Upper lobe of left lung (tissue), 6 donors: Measurements from ENCODE around the gene ACO1. TPM values are rescaled to one million over a fixed set of nuclear protein-coding genes. Genes with fewer than 3 reads are reported as not detected.

Source experiments
- ATAC-seq, 2 donors: fragments of 200-7000 bp; cut with Tn5 transposase; one replicate each; pipeline ENCODE4 v1.9.1; 2022; ENCODE audit warnings: mild to moderate bottlenecking in 2 of 2, moderate library complexity in 2 of 2; ENCODE audit not compliant: low FRiP score in 2 of 2
- DNase-seq, 2 donors: peaks; one replicate each; pipeline ENCODE4 v3.0.0-alpha.2; 2019 to 2020
- H3K27ac ChIP-seq, 4 donors: fragments of 200-600 bp; sonication (generic); one replicate each; pipeline ENCODE4 v1.5.1; 2016 to 2019
- H3K27me3 ChIP-seq, 4 donors: fragments of 200-600 bp; sonication (generic); one replicate each; pipeline ENCODE4 v1.5.1; 2017 to 2019
- H3K36me3 ChIP-seq, 4 donors: fragments of 200-600 bp; sonication (generic); one replicate each; pipeline ENCODE4 v1.5.1; 2016 to 2019
- H3K4me1 ChIP-seq, 4 donors: fragments of 200-600 bp; sonication (generic); one replicate each; pipeline ENCODE4 v1.5.1; 2018 to 2019
- H3K4me3 ChIP-seq, 4 donors: fragments of 200-600 bp; sonication (generic); one replicate each; pipeline ENCODE4 v1.5.1; 2017 to 2019; ENCODE audit warnings: mild to moderate bottlenecking in 2 of 4, moderate library complexity in 1 of 4
- H3K9me3 ChIP-seq, 4 donors: fragments of 200-600 bp; sonication (generic); one replicate each; pipeline ENCODE4 v1.5.1; 2018 to 2019
- EP300 ChIP-seq, 4 donors: sonication (generic); formaldehyde crosslinking; IDR thresholded peaks; one replicate each; pipeline ENCODE4 v1.5.1; 2017; ENCODE audit warnings: antibody characterized with exemption in 4 of 4, control low read depth in 2 of 4
- POLR2A ChIP-seq, 4 donors: fragments of 450-650 bp; IDR thresholded peaks; one replicate each; pipeline ENCODE4 v1.5.1; 2016 to 2017; ENCODE audit warnings: antibody characterized with exemption in 4 of 4, mild to moderate bottlenecking in 2 of 4
- POLR2AphosphoS5 ChIP-seq, 2 donors: sonication (generic); formaldehyde crosslinking; IDR thresholded peaks; one replicate each; pipeline ENCODE4 v1.5.1; 2017; ENCODE audit warnings: antibody characterized with exemption in 2 of 2
- WGBS, 2 donors: methylation state at CpG; one replicate each; pipeline ENCODE4 v1.1.5; 2017 to 2018; 5-methylcytosine and 5-hydroxymethylcytosine counted together
- total RNA-seq, 6 donors: library from RNA; depleted of rRNA in 4 of 6; stranded (reverse); fragments of >200 nt in 4 of 6; gene quantifications; one replicate each; pipeline versions ENCODE4 v1.1.0 to v1.2.1, GENCODE V29; 2016 to 2021
- TF ChIP-seq, protein P1 (sequence below), 6 experiments: fragments of 450-650 bp in 4 of 6; fragments of 200-600 bp in 2 of 6; sonication (generic) in 2 of 6; IDR thresholded peaks; one replicate each; pipeline ENCODE4 v1.5.1; 2016 to 2019; ENCODE audit warnings: antibody characterized with exemption in 6 of 6
- donor health status: DM: no; HTN: no; CAD: no; lungs with moderate emphysema.
- donor health status: DM: no; HTN: yes; CAD: no; lungs with severe emphysema.

Gene ACO1
- total RNA-seq, 6 donors from 2014 or later: 12.4 to 33.0 (median 29.1) TPM

DNA sequence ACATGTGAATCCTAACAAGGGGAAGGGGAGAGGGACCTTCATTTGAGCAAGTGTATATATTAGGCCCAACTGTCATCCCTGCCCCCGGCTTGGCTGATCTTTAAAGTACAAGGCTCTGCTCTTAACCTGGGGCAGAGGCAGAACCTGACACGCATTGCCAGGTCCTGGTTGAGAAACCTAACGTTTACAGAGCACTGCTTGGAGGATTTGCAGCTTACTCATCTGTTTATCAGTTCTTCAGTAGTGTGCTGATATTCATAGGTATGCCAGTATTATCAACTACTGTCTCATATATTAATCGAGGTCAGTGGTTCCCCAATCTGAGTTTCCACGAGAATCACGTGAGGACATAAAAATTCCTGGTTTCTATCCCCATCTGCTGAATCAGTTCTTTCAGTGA, 50.4 kb downstream of the ACO1 start:
- no peak for ATAC-seq
- TF ChIP-seq, protein P1, sequence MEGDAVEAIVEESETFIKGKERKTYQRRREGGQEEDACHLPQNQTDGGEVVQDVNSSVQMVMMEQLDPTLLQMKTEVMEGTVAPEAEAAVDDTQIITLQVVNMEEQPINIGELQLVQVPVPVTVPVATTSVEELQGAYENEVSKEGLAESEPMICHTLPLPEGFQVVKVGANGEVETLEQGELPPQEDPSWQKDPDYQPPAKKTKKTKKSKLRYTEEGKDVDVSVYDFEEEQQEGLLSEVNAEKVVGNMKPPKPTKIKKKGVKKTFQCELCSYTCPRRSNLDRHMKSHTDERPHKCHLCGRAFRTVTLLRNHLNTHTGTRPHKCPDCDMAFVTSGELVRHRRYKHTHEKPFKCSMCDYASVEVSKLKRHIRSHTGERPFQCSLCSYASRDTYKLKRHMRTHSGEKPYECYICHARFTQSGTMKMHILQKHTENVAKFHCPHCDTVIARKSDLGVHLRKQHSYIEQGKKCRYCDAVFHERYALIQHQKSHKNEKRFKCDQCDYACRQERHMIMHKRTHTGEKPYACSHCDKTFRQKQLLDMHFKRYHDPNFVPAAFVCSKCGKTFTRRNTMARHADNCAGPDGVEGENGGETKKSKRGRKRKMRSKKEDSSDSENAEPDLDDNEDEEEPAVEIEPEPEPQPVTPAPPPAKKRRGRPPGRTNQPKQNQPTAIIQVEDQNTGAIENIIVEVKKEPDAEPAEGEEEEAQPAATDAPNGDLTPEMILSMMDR (IDR thresholded peaks at IDR 0.05): no peak
- no peak for TF ChIP-seq EP300 (IDR thresholded peaks at IDR 0.05)
- no peak overlapping the region for H3K27ac ChIP-seq
- no peaks in the 10 kb centered on the region for H3K9me3 ChIP-seq
- no peak for DNase-seq
- H3K4me1 ChIP-seq: no peaks in the 10 kb centered on the region
- peaks cover 9 to 96% (median 40%) of the 10 kb centered on the region in 4 donors for H3K36me3 ChIP-seq
- H3K4me3 ChIP-seq: no peak overlapping the region
- 85 to 89% methylated on average over 6 of the region's 6 CpGs for WGBS, 2 donors
- H3K27me3 ChIP-seq: no peaks in the 10 kb centered on the region

DNA sequence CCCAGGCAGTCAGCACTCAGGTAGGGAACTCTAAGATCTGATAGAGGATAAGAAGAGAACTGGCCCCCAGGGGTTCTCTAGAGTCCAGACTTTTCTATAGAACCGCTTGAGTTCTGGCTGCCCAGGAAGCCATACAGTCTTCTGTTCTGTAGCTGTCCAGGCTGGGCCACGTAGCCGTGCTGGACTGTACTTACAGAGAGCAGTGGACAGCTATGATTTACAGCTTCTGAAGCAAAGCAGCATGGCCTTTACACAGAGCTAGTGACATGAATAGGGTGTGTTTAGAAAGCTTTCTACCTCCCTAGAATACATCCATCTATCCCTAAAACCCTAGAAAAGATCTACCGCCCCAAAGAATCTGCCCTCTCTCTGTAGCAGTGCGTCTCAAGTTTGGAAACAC, 57.2 kb downstream of the ACO1 start:
- Histone ChIP-seq H3K4me3 (no peak overlapping the region), H3K36me3 (peaks cover 0 to 79% (median 25%) of the 10 kb centered on the region in 4 donors), H3K27me3 (no peaks in the 10 kb centered on the region), H3K27ac (no peak overlapping the region), H3K4me1 (no peaks in the 10 kb centered on the region), H3K9me3 (no peaks in the 10 kb centered on the region)
- ATAC-seq (no peak), DNase-seq (no peak)
- WGBS, 2 donors: 84 to 88% methylated on average over 5 of the region's 5 CpGs
- no peak for TF ChIP-seq EP300 (IDR thresholded peaks at IDR 0.05)
- TF ChIP-seq POLR2A (IDR thresholded peaks at IDR 0.05): no peak
- no peak for TF ChIP-seq POLR2AphosphoS5 (IDR thresholded peaks at IDR 0.05)
- TF ChIP-seq, protein P1 (IDR thresholded peaks at IDR 0.05): no peak

DNA sequence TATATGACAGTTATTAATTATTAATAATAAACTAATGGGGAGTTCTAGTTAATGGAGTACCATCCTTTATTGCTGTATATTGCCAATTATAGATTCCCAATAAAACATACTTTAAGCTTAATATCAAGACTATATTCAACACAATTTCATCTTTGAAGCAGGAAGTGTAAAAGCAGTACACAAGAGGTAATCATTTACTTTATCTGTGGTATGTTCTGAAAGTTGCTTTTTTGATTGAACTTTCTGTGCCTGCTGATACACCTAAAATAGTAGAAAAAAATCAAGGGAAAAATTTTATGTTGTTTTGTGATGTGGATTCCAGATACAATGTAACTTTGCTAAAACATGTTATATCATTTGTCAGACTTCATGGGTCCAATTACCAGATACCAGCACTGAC, 58.0 kb downstream of the ACO1 start:
- H3K27ac ChIP-seq: no peak overlapping the region
- H3K36me3 ChIP-seq: peaks cover 0 to 79% (median 23%) of the 10 kb centered on the region in 4 donors
- H3K4me1 ChIP-seq: no peaks in the 10 kb centered on the region
- no peak for DNase-seq
- TF ChIP-seq POLR2AphosphoS5 (IDR thresholded peaks at IDR 0.05) (no peak), EP300 (IDR thresholded peaks at IDR 0.05) (no peak), POLR2A (IDR thresholded peaks at IDR 0.05) (no peak)
- TF ChIP-seq, protein P1 (IDR thresholded peaks at IDR 0.05): no peak
- H3K9me3 ChIP-seq: no peaks in the 10 kb centered on the region
- no peak for ATAC-seq
- H3K4me3 ChIP-seq: no peak overlapping the region
- no peaks in the 10 kb centered on the region for H3K27me3 ChIP-seq

DNA sequence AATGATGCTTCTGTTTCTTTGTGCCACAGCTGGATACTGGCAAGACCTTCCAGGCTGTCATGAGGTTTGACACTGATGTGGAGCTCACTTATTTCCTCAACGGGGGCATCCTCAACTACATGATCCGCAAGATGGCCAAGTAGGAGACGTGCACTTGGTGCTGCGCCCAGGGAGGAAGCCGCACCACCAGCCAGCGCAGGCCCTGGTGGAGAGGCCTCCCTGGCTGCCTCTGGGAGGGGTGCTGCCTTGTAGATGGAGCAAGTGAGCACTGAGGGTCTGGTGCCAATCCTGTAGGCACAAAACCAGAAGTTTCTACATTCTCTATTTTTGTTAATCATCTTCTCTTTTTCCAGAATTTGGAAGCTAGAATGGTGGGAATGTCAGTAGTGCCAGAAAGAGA, 65.5 kb downstream of the ACO1 start:
- Histone ChIP-seq H3K4me3 (no peak overlapping the region), H3K27me3 (no peaks in the 10 kb centered on the region), H3K9me3 (no peaks in the 10 kb centered on the region), H3K27ac (no peak overlapping the region), H3K36me3 (peaks cover 22 to 77% (median 56%) of the 10 kb centered on the region in 4 donors), H3K4me1 (no peaks in the 10 kb centered on the region)
- DNase-seq (peak in 1 of 2 donors; percentile 54), ATAC-seq (no peak)
- WGBS, 2 donors: 94 to 97% methylated on average over 6 of the region's 6 CpGs
- TF ChIP-seq, protein P1 (IDR thresholded peaks at IDR 0.05): no peak
- TF ChIP-seq POLR2A (IDR thresholded peaks at IDR 0.05) (no peak), POLR2AphosphoS5 (IDR thresholded peaks at IDR 0.05) (no peak), EP300 (IDR thresholded peaks at IDR 0.05) (no peak)

DNA sequence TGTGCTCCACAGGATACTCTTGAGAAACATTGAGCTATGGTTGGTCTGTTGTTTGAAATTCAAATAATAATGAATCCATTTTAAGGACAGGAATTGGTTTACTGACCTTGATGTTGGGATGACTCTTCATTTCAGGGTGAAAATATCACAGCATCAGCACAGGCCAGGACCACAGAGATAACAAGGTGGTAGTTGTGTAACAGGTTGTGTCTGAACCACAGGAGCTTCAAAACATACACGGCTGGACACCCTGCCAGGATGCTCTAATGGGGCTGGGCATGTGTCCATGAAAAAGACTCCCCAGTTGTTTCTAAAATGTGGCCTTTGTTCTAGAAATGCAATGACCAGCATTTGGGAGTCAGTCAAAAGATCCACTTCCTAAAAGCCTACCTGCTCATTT, 69.8 kb downstream of the ACO1 start:
- no peaks in the 10 kb centered on the region for H3K9me3 ChIP-seq
- no peaks in the 10 kb centered on the region for H3K27me3 ChIP-seq
- H3K4me3 ChIP-seq: no peak overlapping the region
- no peak overlapping the region for H3K27ac ChIP-seq
- no peaks in the 10 kb centered on the region for H3K4me1 ChIP-seq
- no peak for TF ChIP-seq POLR2A (IDR thresholded peaks at IDR 0.05)
- TF ChIP-seq EP300 (IDR thresholded peaks at IDR 0.05): no peak
- no peak for TF ChIP-seq POLR2AphosphoS5 (IDR thresholded peaks at IDR 0.05)
- no peak for DNase-seq
- 86 to 96% methylated on average over 1 of the region's 1 CpG for WGBS, 2 donors
- no peak for ATAC-seq
- H3K36me3 ChIP-seq: peaks cover 14 to 83% (median 52%) of the 10 kb centered on the region in 4 donors
